ENCODE measurements around the gene UXT. TPM values are rescaled to one million over a fixed set of nuclear protein-coding genes. Genes with fewer than 3 reads are reported as not detected.
A peak's percentile ranks its signal among the peaks of the same experiment; 100 is the strongest.

The UXT gene
- total and polyA plus RNA-seq, 2 of the 13 experiments (the other 11 are each of a cell fraction or from before 2014, with no cell fraction given) = 107 to 123 TPM

DNA sequence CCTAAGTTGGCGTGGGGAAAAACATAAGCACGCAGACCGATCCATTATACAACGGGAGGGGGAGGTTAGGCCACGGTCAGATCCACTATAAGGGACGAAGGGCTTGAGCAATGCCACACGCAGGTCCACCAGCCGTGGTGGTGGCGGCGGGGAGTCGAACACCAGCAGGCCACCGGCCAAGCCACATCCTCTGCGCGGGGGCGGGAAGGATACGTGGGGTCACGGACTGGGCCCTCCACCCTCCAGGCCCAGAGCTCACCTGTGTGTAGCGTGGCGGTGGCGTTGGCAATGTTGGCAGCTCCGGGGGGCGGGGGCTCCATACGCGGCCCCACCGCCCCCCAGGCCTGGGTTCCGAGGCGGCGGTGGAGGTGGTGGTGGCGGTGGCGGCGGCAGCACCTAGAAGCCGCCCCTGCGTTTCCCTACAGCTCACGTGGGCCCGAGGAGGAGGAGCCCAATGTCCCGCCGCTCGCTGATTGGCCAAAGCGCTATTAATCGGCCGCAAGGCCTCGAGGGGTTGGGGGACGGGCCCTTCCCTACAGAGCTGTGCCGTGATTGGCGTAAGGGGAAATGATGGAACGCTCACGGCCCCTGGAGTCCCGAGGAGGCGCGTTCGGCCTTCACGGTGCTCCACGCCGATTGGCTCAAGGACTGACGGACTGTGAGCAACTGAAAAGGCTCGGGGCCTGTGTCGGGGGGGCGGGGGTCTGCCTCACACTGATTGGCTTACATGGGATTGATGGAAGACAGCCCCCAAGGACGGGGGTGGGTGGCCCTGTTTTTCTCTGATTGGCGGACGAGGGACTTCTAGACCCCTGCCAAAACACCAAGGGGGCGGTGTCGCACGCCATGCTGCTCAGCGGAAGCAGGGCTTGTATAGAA, 8.6 kb downstream of the UXT start, which contains the start of gene ELK1:
Gene ELK1, minus strand, starts transcription at position 400 of the 879 bp plus-strand sequence. CDS start 9,122 bp downstream, outside the sequence.
- peak within 1 kb of the TSS; percentile 58 for H3K4me2 ChIP-seq (ENCODE audit: low read depth, low read length)
- WGBS (ENCODE audit: low lambda C conversion rate) = 90% methylated on average over 9 of the region's 65 CpGs
- intact Hi-C loops (cut with micrococcal nuclease; ENCODE audit: unreplicated experiment) = no loop called here
- FAIRE-seq = no peak
- BruUV-seq (replicated peaks) = no TSS peak
- no peaks in the 10 kb centered on the region for H3K4me1 ChIP-seq (ENCODE audit: insufficient read depth, low read length)
- peak within 1 kb of the TSS; percentile 57 for H3K27ac ChIP-seq (ENCODE audit: extremely low read length, insufficient read depth, low read length)
- CTCF ChIA-PET (ENCODE audit: low intra/inter-chr PET ratio, low total read pairs) = no interaction called here
- POLR2A ChIA-PET = no interaction called here
- H4K20me1 ChIP-seq (ENCODE audit: insufficient read depth, low read length) = no peaks in the 10 kb centered on the region
- DNase-seq (ENCODE audit: low spot score) = peak; percentile 42
- peaks cover under 1 to 5% of the 10 kb centered on the region in 2 experiments; a peak in 4 of 5 replicates for H3K36me3 ChIP-seq (replicated peaks in 1 of 2; ENCODE audit: control insufficient read depth in 1 of 2, insufficient read depth in 2 of 2, low read length in 2 of 2)
- no peaks in the 10 kb centered on the region for H3K9me3 ChIP-seq (ENCODE audit: low read length)
- peak within 1 kb of the TSS; percentile 67 for H3K9ac ChIP-seq (ENCODE audit: insufficient read depth, low read depth, low read length)
- peak; percentile 95 for ATAC-seq
- H3K27me3 ChIP-seq (ENCODE audit: control insufficient read depth in 1 of 2, insufficient read depth in 2 of 2, low read length in 2 of 2) = no peaks in the 10 kb centered on the region
- in situ Hi-C loops (cut with HindIII; ENCODE audit: extremely low pct_ligation_motif_present, low pct_unique_long_range_greater_than_20kb) = no loop called here
- H3K79me2 ChIP-seq (ENCODE audit: insufficient read depth, low read length) = peaks cover 2% of the 10 kb centered on the region
- H3K4me3 ChIP-seq (replicated peaks in 1 of 3; ENCODE audit: insufficient read depth in 1 of 3, low read depth in 2 of 3, low read length in 3 of 3) = peak within 1 kb of the TSS; percentile 26 to 66 (median 57); a peak in 5 of 6 replicates
- H2AFZ ChIP-seq (ENCODE audit: low read length) = no peak within 1 kb of the TSS
- TF ChIP-seq KDM2A (CRISPR knock-in tag; IDR thresholded peaks at IDR 0.05; ENCODE audit: borderline replicate concordance, low read depth) (peak; percentile 75; the same call in 1 of the 2 replicates), SAP130 (CRISPR knock-in tag; IDR thresholded peaks at IDR 0.05; ENCODE audit: low read depth) (peak; percentile 40; the same call in 1 of the 2 replicates), MYNN (CRISPR knock-in tag; IDR thresholded peaks at IDR 0.05; ENCODE audit: low read depth) (no peak), GTF3A (CRISPR knock-in tag; conservative IDR thresholded peaks at IDR 0.05) (no peak), ZNF34 (CRISPR knock-in tag; IDR thresholded peaks at IDR 0.05; ENCODE audit: borderline replicate concordance) (no peak), SRSF1 (optimal IDR thresholded peaks at IDR 0.05; ENCODE audit: low read depth, low read length) (peak; percentile 47), SAFB2 (CRISPR knock-in tag; IDR thresholded peaks at IDR 0.05; ENCODE audit: borderline replicate concordance, low read depth) (no peak), ZNF160 (CRISPR knock-in tag; IDR thresholded peaks at IDR 0.05) (no peak), NFYC (CRISPR knock-in tag; IDR thresholded peaks at IDR 0.05) (peak; percentile 63; the same call in 1 of the 2 replicates)
- TF ChIP-seq, protein P1, sequence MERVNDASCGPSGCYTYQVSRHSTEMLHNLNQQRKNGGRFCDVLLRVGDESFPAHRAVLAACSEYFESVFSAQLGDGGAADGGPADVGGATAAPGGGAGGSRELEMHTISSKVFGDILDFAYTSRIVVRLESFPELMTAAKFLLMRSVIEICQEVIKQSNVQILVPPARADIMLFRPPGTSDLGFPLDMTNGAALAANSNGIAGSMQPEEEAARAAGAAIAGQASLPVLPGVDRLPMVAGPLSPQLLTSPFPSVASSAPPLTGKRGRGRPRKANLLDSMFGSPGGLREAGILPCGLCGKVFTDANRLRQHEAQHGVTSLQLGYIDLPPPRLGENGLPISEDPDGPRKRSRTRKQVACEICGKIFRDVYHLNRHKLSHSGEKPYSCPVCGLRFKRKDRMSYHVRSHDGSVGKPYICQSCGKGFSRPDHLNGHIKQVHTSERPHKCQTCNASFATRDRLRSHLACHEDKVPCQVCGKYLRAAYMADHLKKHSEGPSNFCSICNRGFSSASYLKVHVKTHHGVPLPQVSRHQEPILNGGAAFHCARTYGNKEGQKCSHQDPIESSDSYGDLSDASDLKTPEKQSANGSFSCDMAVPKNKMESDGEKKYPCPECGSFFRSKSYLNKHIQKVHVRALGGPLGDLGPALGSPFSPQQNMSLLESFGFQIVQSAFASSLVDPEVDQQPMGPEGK (CRISPR knock-in tag; IDR thresholded peaks at IDR 0.05) = peak; percentile 28; the same call in 1 of the 2 replicates
- TF ChIP-seq, protein P2, sequence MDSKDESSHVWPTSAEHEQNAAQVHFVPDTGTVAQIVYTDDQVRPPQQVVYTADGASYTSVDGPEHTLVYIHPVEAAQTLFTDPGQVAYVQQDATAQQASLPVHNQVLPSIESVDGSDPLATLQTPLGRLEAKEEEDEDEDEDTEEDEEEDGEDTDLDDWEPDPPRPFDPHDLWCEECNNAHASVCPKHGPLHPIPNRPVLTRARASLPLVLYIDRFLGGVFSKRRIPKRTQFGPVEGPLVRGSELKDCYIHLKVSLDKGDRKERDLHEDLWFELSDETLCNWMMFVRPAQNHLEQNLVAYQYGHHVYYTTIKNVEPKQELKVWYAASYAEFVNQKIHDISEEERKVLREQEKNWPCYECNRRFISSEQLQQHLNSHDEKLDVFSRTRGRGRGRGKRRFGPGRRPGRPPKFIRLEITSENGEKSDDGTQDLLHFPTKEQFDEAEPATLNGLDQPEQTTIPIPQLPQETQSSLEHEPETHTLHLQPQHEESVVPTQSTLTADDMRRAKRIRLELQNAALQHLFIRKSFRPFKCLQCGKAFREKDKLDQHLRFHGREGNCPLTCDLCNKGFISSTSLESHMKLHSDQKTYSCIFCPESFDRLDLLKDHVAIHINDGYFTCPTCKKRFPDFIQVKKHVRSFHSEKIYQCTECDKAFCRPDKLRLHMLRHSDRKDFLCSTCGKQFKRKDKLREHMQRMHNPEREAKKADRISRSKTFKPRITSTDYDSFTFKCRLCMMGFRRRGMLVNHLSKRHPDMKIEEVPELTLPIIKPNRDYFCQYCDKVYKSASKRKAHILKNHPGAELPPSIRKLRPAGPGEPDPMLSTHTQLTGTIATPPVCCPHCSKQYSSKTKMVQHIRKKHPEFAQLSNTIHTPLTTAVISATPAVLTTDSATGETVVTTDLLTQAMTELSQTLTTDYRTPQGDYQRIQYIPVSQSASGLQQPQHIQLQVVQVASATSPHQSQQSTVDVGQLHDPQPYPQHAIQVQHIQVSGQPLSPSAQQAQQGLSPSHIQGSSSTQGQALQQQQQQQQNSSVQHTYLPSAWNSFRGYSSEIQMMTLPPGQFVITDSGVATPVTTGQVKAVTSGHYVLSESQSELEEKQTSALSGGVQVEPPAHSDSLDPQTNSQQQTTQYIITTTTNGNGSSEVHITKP (CRISPR knock-in tag; IDR thresholded peaks at IDR 0.05; ENCODE audit: low read depth) = peak; percentile 93
